AG08395 (cell line): ENCODE measurements around the gene SBF2.
A peak's percentile ranks its signal among the peaks of the same experiment; 100 is the strongest.
"Not testable (repeated sequence)": the region's sequence is repeated elsewhere in the genome, so short reads cannot be mapped to it uniquely, and the experiment has no call there.

Source experiments
- DNase-seq: peaks from one replicate; pipeline ENCODE4 v3.0.0; 2012; ENCODE audit warnings: mixed read lengths, low spot score

SBF2 gene

DNA sequence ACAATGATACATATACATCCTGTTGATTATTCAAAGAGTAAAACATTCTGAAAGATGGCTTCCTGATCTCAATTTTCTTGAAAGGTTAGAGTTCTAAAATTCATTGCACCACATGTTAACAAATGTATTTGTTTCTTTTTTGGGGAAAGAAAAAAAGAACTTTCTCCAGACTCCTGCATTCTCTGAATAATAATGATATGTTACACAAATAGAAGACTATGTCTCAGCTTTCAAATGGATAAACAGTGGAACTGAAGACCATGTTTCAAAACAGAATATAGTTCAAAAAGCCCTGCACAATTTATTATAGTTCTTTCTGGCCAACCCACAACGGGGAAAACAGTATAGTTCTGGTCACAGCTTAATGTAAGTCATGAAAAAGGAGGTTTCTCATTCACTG, 277.0 kb downstream of the SBF2 start:
- no peak for DNase-seq

DNA sequence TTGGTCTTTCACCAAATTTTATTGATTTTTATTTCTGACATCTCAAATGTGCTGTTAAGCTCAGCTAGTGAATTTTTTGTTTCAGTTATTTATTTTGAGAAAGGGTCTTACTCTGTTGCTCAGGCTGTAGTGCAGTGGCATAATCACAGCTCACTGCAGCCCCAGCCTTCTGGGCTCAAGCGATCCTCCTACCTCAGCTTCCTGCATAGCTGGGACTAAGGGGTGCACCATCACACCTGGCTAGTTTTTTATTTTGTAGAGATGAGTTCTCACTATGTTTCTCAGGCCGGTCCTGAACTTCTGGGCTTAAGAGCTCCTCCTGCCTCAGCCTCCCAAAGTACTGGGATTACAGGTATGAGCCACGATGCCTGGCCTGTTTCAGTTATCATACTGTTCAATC, 282.0 kb downstream of the SBF2 start:
- DNase-seq: no peak

DNA sequence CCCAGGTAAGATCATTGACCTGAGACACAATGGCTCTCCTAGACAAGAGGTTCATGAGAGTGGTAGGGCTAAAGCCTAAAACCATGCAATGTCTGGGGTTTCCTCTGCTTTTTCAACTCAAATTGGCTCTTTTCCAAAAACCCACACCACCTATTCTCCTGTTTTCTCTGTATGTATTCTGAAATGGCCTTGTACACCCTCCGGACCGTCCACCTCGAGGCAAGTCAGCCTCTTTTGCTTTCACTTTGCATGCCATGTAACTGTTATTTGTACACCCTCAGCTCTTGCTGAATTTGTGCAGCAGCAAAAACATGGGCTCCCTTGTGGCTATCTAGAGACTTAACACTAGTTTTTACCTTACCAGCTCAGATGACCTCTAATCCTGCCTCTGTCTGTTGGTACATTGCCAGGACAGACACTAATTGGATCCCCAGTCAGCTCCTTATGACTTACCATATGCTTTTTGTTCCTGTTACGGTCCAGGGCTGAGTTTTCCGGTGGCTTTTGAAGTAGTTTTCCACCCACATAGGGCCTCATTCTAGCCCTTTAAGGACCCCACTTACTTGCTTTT, 288.0 kb downstream of the SBF2 start:
- DNase-seq: no peak

DNA sequence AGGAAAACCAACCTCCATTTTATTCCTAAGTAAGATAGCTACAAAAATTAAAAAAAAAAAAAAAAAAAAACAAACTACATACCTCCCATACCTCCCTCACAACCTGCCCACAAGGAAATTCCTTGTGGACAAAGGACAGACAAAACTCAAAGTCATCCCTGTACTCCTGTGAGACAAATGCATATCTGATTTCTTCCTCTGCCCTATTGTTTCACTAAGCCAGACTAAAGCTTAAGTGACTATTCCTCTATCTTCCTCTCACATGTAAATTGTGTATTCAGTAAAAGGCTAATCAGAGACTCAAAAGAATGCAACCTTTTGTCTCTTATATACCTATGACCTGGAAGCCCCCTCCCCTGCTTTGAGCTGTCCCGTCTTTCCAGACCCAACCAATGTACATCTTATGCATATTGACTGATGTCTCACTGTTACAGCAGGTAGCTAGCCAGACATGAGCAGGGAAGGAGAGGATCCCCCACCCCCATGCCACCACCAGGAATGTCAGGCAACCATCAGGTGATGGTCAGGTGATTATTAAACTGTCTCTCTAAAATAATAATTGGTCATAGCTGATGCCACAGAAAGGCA, 289.4 kb downstream of the SBF2 start:
- DNase-seq: no peak

DNA sequence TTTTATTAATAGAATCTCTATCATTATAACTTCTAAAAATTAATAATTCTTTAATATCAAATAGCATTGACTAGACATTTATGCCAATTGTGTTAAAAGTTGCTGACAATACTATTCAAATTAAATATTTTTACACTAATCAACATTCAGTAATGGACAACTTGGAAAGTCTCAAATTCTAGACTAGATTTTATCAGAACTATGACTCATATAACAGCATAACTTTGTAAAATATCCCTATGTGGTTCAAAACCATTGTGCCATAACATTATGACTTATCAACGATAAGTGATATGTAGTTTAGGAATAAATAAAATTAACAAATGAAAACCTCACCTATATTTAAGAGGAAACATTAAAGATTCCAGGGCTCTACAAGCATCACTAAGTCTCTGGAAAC, 291.8 kb downstream of the SBF2 start:
- no peak for DNase-seq

DNA sequence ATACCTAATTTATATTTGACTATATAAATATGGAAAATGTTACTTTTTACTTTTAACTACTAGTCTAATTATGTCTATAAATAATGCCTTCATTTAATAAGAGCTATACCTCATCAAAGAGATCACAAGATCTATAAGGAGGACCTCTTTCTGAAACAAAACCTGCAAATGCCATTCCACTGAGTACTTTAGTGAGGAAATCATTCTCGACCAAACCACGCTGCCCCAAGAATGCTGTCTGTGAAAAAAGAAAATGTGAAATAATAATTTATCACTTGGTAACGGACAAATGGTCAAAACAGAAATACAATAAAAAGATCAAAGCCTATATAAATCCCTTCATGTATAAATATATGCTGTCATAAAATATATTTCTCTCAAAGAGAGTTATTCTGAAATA, 301.7 kb downstream of the SBF2 start:
- DNase-seq: no peak

DNA sequence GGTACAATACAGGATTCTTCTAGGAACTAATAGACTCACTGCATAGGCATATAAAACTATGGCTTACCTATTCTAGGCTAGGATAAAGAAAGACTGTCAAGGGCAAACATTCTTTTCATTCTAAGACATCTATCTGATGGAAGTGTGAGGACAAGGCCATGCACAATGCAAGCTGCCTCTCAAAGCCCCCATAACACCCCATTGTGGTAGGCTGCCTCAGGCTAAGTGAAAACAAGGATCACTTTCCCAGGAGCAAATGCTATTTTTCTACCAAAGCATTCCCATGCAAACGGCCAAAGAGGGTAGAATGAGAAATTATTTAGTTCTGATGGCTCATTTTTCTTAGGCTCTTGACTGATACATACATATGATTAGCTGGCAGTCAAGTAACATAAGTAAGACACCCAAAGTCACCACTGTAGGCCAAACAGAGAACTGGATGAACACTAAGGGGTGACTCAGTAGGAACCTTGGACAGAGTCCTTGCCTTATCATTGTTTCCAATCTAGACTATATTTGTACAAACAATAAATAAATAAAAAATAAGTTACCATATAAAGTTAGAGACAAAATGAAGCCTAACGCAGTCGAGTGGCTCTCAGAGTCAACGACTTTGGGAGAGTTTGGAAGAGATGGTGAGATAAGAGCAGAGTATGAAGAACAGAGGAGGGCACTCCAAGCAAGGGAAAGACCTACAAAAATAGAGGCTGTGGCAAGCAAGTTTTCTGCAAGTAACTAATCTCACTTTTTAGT, 303.6 kb downstream of the SBF2 start:
- no peak for DNase-seq

DNA sequence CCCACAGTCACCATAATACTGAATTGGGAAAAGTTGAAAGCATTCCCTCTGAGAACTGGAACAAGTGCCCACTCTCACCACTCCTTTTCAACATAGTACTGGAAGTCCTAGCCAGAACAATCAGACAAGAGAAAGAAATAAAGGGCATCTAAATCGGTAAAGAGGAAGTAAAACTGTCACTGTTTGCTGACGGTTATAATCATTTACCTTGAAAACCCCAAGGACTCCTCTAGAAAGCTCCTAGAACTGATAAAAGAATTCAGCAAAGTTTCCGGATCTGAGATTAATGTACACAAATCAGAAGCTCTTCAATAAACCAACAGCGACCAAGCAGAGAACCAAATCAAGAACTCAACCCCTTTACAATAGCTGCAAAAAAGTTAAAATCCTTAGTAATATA, 306.7 kb downstream of the SBF2 start:
- DNase-seq: not testable (repeated sequence)

DNA sequence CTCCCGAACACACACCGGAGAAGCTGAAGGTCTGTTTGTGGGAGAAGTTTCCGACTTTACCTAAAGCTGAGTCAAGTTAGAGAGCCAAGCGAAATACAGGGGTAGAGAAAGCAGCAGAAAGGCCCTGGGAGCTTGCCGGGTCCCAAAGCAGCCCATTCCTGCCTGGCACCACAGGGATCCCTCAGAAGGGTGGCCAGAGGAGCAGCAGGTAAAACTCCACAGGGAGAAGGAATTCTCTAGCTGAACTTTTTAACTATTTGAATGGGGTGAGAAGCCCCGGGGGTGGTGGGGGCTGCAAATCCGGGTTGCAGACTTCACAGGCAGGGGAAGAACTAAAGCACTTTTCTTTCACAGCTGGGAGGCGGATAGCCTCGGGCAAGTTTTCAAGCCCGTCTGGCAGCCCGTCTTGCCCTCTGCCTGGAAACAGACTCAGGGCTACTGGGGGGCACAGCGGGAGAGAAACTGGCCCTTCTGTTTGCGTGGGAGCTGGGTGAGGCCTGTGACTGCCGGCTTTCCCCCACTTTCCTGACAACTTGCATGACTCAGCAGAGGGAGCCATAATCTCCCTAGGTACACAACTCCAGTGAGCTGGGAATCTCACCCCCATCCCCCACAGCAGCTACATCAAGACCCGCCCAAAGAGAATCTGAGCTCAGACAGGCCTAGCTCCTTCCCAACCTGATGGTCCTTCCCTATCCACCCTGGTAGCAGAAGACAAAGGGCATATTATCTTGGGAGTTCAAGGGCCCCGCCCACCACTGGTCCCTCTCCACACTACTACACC, 311.0 kb downstream of the SBF2 start:
- DNase-seq: no peak

DNA sequence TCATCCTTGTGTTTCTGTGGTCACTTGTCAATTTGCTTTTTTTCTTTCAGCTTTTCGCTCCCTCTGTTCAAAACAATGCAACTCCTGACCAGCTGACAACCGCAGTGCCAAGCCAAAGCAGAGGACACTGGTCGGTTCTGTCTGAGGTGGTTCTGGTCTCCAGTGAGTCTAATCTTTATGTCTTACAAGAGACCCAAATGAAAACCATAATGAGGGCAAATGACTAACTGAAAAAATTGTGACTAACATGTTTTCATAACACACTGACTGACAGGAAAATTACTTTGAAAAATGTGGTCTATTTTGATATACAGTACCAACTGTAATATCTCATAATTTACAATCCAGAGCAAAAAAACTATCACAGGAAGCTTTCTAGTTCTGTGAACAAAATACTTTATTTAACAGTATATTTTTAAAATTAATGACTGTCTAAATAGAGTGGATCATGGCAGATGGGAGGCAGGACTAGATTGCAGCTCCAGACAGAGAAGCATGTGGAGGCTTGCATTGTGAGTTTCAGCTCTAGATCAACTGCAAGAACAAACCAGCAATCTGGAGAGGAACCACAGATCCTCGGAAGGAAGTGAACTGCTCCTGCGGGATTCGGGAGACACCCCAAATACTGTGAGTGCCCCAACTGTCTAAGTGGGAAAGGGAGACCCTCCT, 311.8 kb downstream of the SBF2 start:
- peak; percentile 33 for DNase-seq

DNA sequence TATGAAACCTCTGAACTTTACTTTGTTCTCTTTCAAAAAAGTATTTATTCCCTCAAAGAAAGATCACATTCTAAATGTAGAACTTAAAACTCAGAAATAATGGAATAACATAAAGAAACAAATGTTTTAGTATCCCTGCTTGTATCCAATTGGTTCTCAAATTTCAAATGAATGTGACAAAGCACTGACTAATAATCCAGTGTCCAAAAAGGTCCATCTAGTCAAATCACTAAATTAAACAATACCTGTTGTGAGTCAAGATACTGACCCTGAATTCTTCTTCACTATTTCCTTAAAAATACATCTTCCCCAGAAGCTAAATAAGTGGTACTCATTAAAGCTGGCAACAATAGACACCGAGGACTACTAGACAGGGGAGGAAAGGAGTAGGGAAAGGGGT, 313.1 kb downstream of the SBF2 start:
- DNase-seq: no peak

DNA sequence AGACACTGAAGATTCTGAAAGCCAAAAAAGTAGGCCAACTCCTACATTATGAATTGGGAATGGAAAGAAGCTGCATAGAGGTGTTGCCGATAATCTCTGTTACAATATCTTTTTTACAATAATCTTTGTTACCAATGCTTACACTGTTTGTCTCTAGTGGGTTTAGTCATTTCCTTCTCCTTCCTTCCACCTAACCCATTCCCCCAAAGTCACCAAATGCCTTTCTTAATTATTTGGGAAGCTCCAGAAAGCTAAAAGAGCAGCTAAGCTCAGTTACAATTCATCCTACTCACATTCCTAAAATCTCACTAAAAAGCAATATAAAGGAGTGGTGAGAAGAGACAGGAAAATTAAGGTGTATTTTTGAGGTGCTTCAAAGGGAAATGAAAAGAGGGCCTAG, 316.5 kb downstream of the SBF2 start:
- DNase-seq: no peak

DNA sequence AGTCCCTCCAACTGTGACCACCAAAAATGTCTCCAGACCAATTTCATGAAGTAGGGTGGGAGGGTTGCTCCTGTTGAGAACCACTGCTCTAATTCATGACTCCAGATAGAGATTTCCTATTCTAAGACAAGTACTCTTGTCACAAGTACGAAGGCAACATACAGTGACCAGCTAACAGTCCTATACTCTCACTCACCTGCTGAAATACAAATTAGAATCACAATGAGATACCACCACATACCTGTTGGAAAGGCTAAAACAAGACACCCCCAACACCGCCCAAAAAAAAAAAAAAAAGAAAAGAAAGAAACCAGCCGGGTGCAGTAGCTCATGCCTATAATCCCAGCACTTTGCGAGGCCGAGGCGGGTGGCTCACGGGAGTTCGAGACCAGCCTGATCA, 319.6 kb downstream of the SBF2 start:
- DNase-seq: no peak

DNA sequence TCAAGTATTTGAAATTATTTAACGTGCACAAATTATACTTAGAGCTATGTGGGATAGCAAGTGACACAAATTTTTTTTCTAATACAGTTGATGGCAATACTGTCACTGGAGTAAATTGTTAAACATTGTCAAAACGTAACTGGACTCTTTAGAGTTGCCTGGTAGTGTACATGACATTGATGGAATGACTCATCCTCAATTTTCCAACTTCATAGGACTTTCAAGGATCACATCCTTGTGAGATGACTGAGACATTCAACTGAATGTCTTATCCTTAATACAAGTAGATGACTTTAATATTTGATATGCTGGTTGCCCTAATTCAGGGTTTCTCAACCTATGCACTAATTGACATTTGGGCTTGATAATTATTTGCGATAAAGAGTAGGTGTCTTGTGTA, 320.1 kb downstream of the SBF2 start:
- DNase-seq: peak; percentile 17

DNA sequence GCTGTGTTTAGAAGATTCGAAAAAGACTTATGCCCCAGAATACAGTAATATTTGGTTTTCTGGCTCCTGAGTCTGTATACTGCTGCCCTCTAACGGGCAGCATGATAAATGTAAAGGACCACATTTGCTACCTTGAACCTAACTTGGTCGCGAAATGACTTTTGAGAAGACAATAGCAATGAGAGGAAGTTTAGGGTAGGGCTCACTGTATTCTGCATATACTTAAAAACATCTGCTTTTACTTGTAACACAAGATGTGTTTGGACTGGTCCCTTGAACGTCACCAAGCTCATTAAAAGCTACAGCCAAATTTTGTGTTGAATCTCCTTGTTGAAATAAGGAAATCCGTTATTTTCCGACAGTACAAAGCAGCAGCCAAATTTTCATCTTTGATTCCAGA, 321.0 kb downstream of the SBF2 start:
- DNase-seq: peak; percentile 75

DNA sequence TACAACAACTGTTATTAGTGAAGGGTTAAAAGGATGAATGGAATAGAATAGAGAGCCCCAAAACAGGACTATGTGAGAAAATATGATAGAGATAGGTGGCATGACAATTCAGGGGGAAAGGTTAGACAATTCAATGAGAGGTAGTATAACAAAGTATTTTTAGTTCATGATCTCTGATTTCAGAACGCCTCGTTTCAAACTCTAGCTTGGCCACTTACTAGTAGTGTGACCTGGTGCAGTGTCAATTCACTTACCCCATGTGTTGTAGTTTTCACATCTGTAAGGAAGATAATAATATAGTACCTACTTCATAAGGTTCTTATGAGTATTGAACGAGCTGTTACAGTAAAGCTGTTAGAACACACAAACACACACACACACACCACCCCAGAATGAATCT, 322.1 kb downstream of the SBF2 start:
- DNase-seq: no peak

DNA sequence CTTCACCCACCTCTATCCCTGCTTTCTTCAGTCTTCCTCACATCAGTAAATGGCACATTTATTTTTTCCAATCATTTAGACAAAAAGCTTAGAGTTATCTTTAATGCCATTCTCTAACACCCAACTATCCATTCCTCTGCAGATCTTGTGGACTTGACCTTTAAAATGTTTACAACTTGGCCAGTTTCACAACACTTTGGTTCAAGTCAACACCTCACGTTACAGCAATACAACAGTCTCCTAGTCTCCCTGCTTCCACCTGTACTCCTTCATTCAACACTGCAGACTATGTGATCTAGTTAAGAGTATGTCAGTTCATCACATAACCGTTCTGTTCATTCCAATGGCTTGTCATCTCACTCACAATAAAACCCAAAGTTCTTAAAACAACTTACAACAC, 325.0 kb downstream of the SBF2 start:
- no peak for DNase-seq

DNA sequence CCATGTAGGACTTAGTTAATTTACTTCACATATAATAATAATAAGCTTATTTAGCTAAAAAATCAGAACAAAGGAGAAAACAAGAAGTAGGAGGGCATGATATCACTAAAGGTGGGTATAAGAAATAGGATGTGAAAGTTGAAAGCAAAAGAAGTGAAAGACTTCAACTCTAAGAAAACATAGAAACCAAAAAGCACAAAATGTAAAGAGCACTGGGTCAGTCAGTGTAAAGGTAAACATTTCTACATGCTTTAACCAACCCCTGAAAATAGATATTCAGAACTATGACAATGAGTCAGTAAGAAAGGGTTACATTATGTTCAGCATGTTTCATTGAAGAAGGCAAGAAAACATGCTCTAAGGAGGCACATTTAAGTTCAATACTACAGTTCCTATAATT, 331.3 kb downstream of the SBF2 start:
- DNase-seq: no peak

DNA sequence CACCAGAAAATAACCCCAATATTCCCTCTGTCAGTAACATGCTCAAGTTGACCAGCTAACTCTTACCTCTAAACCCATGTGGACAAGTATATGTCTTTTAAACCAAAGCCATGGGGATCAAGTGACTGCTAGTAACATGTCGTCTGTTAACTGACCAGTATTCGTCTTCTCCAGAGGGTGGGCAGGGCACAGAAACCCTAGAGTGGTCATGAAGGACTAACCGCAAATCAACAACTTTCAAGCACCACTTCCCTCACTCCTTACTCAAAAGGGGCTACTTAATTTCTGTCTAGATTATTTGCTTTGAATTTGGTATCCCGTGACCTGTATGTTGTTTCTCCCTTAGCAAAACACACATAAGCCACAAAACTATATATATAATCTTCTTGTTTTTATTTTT, 336.9 kb downstream of the SBF2 start:
- DNase-seq: no peak

DNA sequence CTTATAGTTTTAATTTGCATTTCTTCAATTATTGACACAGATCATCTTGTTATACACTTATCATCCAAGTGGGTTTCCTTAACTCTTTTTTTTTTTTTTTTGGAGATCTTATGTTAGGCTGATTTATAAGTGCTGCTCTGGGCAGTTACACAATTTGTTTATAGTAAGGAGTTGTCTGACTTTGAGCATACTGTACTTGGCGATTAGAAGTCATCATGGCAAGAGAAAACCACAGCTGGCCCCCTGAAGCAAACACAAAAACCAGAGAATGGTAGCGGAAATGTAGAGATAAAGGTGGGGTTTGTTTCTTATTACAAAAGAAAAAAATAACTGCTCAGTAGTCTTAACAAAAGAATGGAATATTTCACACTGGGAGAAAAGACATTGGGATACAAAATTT, 337.5 kb downstream of the SBF2 start:
- DNase-seq: no peak

DNA sequence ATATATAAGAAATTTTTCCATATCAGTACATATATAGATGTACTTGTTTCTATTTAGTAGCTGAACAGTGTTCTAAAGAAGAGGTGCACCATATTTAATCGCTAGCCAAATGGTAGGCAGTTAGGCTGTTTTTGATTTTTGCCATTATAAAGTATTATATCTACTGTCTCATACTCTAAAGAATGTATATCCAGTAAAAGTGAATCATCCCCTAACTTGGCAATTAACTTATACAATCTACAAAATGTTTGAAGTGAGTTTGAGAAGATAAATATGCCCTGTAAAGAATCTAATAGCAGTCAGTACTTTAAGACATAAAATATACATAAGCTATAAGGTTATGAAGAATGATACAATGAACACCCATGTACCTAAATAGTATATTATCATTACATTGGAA, 338.6 kb downstream of the SBF2 start:
- DNase-seq: no peak

DNA sequence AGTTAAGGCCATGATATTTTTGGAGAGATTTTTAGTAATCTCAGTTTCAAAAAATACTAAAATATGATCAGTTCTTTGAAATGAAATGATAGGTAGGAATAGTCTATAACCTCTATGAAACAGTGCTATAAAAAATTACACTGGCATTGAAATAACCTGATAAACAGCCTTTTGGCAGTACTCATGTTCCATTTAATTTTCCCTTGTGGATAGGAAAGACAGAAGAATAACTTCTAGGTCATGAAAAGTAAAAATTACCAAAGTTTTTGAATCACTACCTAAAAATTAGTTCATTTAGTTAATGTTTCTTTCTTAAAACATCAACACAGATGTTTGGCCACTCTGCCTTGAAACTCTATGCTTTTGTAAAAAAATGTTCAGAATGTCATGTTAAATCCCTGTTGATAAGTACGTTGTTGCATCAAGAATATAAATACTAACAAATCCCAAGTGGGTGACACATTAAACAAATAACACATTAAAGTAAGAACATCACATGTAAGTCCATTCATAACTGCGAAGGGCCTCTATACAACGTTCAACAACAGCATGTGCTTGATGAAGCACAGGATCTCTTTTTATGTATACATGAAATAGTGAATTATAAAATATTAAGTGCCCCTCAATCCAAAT, 339.9 kb downstream of the SBF2 start:
- DNase-seq: no peak
